Right lobe of liver (tissue), 4 donors: ENCODE results near the gene FMN1.

Experiments
- CTCF ChIP-seq, 4 donors: fragments of 200-600 bp in 3 of 4; fragments of 450-650 bp in 1 of 4; IDR thresholded peaks; one replicate each; pipeline versions ENCODE4 v1.5.1 to v1.8.0; 2016 to 2022; ENCODE audit warnings: antibody characterized with exemption in 4 of 4, mild to moderate bottlenecking in 2 of 4
- POLR2A ChIP-seq: fragments of 450-650 bp; IDR thresholded peaks from one replicate; pipeline ENCODE4 v1.6.1; 2017; ENCODE audit warnings: antibody characterized with exemption, mild to moderate bottlenecking
- donor health status: DM: no; HTN: no; CAD: no.
- donor health status: DM: no; HTN: no; CAD: no.
- donor health status: DM: no; HTN: yes; CAD: no.

- no peak for TF ChIP-seq CTCF (IDR thresholded peaks at IDR 0.05)
- no peak for TF ChIP-seq POLR2A
These were observed 105.2 kb downstream of the FMN1 start for GRCh38 chr15:33089165-33089877.
